Activated naive CD4-positive, alpha-beta T cell treated with Interleukin-2 at 50 U/mL for 16 hours (primary cell): Measurements from ENCODE around the gene RHD.
"Not testable (repeated sequence)": the region's sequence is repeated elsewhere in the genome, so short reads cannot be mapped to it uniquely, and the experiment has no call there.

Experiments used
- DNase-seq: peaks from one replicate; pipeline ENCODE4 v3.0.0-alpha.2; 2020

RHD gene

GRCh38 chr1:25259813-25260212, 12.5 kb upstream of the RHD start:
- DNase-seq: not testable (repeated sequence)

- not testable (repeated sequence) for DNase-seq
Measured at GRCh38 chr1:25260336-25260735, 12.0 kb upstream of the RHD start.

GRCh38 chr1:25266554-25267287, 5.6 kb upstream of the RHD start:
- not testable (repeated sequence) for DNase-seq

GRCh38 chr1:25267288-25268142, 4.8 kb upstream of the RHD start:
- DNase-seq: peak; percentile 86

GRCh38 chr1:25268143-25268760, 4.1 kb upstream of the RHD start:
- not testable (repeated sequence) for DNase-seq

GRCh38 chr1:25275648-25276047, 3.3 kb downstream of the RHD start:
- not testable (repeated sequence) for DNase-seq

GRCh38 chr1:25277295-25277694, 5.0 kb downstream of the RHD start:
- not testable (repeated sequence) for DNase-seq

- DNase-seq: not testable (repeated sequence)
Measured at GRCh38 chr1:25278358-25278757, 6.0 kb downstream of the RHD start.

GRCh38 chr1:25278790-25279189, 6.5 kb downstream of the RHD start:
- DNase-seq: not testable (repeated sequence)

- not testable (repeated sequence) for DNase-seq
Measured at GRCh38 chr1:25279693-25280111, 7.4 kb downstream of the RHD start.

GRCh38 chr1:25285862-25286261, 13.6 kb downstream of the RHD start:
- not testable (repeated sequence) for DNase-seq

- DNase-seq: not testable (repeated sequence)
Measured at GRCh38 chr1:25287164-25287563, 14.9 kb downstream of the RHD start.

GRCh38 chr1:25288573-25289101, 16.3 kb downstream of the RHD start:
- not testable (repeated sequence) for DNase-seq

GRCh38 chr1:25290043-25290442, 17.7 kb downstream of the RHD start:
- not testable (repeated sequence) for DNase-seq

- DNase-seq: not testable (repeated sequence)
Measured at GRCh38 chr1:25293426-25293825, 21.1 kb downstream of the RHD start.

- DNase-seq: not testable (repeated sequence)
Measured at GRCh38 chr1:25294889-25295826, 22.8 kb downstream of the RHD start.

GRCh38 chr1:25296501-25296900, 24.2 kb downstream of the RHD start:
- not testable (repeated sequence) for DNase-seq

- DNase-seq: not testable (repeated sequence)
Measured at GRCh38 chr1:25300729-25301128, 28.4 kb downstream of the RHD start.

- DNase-seq: not testable (repeated sequence)
Measured at GRCh38 chr1:25302330-25302729, 30.0 kb downstream of the RHD start.

GRCh38 chr1:25304936-25305335, 32.6 kb downstream of the RHD start:
- DNase-seq: not testable (repeated sequence)

- not testable (repeated sequence) for DNase-seq
Measured at GRCh38 chr1:25308168-25308567, 35.9 kb downstream of the RHD start.

GRCh38 chr1:25309085-25309484, 36.8 kb downstream of the RHD start:
- DNase-seq: not testable (repeated sequence)
